Effector CD4-positive, alpha-beta T cell (primary cell): Measurements from ENCODE around the gene IFITM2.

ENCODE experiments used
- DNase-seq: peaks from one replicate; pipeline ENCODE4 v3.0.0-alpha.2; 2020

IFITM2 gene

DNA sequence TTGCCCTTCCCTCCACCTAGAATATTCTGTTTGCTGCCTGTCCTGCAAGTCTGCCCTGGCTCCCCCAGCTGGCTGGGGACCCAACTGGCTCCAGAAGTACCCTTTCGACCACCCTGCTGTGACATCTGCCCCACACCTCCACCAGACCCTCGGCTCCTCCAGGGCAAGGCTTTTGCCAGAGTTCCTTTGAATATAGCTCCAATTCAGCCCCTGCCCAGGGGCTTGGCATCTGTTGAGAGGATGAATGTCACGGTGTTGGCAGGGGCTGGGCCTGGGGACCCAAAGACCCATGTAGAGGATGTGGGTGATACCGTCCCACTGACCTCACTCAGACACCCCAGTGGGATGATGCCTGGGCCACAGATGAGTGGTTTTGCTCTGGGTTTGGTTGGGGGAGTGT is 25.4 kb upstream of the IFITM2 start:
- DNase-seq = no peak

DNA sequence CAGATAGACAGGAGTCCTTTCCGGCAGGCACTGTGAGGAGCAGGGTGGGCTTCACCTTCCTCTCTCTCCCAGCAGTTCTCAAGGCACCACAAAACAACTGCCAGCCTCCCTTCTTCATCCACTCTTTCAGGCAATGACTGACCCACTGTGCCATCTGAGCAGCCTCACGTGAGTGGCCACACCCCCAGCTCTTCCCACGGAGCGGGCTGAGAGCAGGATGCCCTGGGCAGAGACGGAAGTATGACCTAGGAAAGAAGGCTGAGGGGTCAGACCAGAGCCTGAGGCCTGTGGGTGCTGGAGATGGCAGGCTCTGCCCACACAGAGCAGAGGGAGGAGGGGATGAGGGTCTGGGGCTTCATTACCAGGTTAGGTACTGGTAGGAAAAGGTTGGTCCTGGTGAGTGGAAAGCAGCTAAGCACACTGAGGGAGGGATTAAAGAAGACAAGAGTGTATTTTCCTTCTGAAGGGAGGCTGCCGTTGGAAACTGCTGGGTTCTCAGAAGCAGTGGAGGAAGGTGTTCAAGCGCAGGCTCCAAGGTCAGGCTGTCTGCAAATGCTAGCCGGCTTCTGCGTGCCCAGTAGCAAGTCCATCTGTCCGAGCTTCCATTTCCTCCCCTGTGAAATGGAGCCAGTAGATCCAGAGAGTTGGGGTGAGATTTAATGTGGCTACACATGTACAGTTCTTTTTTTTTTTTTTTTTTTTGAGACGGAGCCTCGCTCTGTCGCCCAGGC is 24.8 kb upstream of the IFITM2 start:
- no peak for DNase-seq

DNA sequence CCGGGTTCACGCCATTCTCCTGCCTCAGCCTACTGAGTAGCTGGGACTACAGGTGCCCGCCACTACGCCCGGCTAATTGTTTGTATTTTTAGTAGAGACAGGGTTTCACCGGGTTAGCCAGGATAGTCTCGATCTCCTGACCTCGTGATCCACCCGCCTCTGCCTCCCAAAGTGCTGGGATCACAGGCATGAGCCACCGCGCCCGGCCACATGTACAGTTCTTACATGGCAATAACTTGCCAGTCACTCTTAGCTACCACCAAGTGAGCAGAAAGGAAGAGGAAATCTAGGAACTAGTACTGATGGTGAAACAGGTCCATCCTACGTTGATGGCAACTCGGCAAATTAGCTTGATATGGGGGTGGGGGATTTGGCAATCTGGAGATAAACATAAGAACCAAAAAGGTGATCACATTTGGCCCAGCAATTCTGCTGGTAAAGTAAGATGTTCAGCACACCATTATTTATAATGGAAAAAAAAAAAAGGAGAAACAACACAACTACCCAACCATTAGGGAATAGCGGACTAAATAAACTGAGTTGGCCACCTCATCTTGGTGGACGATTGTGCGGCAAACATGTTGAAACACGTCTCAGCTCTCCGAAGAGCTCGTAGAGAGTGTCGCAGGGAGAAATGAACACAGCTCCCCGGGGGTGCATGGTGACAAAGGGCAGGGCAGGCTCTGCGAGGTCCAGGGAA is 24.1 kb upstream of the IFITM2 start:
- DNase-seq = no peak

DNA sequence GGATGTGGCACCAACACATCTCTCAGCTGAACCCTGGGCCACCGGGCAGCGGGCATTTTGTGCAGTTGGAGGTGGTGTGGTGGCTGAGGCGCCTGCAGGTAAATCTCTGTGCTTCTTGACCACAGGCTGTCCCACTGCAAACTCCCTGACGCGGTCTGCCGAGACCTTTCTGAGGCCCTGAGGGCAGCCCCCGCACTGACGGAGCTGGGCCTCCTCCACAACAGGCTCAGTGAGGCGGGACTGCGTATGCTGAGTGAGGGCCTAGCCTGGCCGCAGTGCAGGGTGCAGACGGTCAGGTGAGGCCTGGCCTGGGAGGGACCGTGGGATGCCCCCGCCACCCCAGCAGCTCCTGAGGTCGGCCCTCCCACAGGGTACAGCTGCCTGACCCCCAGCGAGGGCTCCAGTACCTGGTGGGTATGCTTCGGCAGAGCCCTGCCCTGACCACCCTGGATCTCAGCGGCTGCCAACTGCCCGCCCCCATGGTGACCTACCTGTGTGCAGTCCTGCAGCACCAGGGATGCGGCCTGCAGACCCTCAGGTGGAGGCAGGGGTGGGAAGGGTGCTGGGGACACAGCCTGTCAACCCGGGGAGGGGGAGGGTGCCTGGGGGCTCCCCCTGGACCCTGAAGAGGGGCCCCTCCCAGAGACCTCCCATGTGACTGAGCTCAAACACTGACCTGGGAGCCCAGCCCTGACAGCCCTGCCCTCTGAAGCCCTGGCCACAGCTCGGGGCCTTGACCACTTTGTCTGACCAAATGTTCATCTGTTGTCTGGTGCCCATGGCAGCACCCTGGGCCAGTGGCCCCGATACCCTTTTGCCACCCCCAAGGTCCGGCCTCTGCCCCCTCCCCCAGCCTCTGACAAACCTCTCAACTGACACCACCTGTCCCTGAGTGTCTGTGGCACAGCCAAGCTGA is 23.3 kb upstream of the IFITM2 start:
- DNase-seq = no peak

DNA sequence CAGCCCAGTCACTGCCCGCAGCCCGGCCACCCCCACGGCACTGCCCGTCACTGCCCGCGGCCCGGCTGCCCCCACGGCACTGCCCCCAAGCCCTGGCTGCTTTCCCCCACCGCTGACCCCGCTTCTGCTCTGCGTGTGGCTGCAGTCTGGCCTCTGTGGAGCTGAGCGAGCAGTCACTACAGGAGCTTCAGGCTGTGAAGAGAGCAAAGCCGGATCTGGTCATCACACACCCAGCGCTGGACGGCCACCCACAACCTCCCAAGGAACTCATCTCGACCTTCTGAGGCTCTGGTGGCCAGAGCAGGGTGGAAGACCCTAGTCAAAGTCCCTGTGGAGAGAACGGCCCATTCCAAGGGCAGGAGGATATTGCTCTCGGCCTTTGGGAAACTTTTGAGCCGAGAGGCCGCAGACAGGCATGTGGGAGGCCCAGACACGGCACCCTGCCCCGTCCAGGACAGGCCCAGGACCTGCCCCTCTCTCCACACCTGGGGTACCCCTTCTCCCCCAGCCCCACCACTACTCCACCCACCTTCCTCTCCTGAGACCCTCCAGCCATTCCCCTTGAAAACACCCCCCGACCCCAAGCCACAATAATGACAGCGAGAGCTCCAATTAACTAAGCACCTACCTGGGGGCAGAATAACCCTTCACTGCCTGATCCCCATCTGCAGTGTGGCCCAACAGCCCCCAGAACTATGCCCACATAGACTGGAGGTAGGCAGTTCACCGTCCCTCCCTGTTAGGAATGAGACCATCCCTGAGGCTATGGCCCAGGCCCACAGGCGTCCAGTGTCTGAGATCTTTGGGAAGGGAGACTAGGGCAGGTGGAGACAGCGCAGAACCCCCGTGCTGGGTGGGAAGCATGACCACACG is 22.4 kb upstream of the IFITM2 start:
- DNase-seq = no peak

DNA sequence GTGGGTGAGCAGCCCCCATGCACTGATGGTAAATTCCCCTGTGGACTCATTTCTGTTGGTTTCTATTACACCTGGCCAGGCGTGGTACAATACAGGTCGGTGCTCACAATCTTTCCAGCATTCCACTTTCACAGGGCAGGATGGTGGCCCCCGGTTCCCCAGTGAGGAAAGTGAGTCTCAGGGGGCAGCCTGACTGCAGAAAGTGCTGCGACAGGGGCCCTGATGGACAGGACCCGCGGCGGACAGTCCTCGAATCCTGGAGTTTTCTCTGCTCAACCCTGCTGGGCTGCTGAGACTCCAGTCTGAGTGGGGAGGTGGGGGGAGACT is 21.8 kb upstream of the IFITM2 start:
- DNase-seq = no peak

DNA sequence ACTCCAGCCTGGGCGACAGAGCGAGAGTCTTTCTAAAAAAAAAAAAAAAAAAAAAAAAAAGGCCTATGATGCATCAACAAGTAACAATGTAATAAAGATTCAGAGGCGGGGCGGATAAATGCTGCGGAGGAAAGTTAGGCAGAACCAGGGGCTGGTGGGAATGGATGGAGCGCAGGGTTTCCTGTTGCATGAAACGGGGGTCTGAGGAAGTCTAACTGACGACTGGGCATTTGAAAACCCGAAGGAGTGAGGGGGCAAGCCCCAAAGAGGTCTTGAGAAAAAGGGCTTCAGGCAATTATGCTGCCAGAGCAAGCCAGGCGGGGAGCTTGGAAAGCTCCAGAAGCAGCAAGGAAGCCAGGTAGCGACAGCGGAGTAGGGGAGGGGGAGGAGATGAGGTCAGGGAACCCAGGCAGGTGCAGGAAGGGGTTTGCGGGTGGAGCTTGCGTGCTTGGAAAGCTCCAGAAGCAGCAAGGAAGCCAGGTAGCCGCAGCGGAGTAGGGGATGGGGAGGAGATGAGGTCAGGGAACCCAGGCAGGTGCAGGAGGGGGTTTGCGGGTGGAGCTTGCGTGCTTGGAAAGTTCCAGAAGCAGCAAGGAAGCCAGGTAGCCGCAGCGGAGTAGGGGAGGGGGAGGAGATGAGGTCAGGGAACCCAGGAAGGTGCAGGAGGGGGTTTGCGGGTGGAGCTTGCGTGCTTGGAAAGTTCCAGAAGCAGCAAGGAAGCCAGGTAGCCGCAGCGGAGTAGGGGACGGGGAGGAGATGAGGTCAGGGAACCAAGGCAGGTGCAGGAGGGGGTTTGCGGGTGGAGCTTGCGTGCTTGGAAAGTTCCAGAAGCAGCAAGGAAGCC is 20.4 kb upstream of the IFITM2 start:
- peak; percentile 71 for DNase-seq

DNA sequence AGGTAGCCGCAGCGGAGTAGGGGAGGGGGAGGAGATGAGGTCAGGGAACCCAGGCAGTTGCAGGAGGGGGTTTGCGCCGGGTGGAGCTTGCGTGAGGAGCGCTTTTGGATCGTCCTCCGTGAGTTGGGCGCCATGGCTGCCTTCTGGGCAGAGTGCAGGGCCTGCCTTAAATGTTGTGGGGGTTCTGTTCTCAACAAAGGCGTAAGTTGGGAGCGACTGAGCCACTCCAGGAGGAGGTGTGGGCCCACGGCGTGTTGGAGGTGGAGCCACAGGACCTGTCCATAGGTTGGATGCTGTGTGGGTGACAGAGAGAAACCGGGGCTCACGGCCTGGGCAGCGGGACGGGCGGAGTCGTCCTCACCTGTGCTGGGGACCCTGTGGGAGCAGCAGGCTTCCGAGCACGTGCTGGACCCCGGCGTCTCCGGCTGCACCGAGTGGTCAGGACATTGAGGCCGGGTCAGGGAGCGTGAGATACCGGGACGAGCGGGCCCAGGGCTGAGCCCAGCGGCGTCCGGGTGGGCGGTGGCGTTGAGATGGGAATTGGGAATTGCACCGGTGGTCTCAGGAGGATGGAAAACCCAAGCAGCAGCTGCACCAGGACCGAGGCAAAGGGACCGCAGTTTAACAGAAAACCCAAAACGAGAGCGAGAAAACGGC is 19.7 kb upstream of the IFITM2 start:
- no peak for DNase-seq

DNA sequence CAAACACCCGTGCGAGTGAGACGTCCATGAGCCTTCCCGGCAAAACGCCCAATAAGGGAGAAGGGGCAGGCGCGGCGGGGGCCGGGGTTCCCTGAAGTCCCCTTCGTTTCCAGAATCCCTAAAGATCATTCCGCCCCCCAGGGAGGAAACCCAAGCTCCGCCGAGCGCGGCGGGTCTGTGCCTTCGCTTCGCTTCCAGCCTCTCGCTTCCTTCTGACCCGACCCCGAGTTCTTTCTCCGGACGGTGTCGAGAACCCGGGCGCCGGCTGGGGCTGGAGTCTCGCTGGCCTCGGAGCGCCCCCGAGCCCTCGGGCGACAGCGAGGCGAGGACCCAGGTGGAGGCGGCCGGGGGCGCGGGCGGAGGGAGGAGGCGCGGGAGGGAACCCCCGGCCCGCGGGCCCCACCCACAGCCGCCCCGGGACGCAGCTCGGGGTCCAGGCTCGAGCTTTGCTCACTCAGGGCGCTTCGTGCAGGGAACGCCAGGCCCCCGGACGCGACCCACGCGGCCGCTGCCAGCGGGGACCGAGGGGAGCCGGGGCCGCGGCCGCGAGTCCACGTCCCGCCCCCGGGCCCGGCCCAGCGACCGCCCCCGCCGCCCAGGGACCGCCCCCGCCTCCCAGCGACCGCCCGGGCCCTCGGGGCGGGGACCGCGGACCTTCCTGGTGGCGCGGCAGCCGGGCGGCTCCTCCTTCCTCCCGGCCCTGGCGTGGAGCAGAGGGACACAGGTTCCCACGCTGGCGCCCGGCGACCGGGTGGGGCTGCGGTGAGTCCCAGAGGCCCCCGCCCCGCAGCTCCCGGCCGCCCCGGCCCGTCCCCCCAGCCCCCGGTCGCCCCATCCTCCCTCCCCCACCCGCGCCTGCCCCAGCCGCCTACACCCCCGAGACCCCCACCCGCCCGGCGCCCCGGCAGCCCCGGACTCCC is 18.9 kb upstream of the IFITM2 start, which contains the start of gene PGGHG:
Gene PGGHG (plus strand): TSS at position 649 of the 920 bp plus-strand sequence. CDS start 691 bp downstream, outside the sequence.
- peak; percentile 42 for DNase-seq

DNA sequence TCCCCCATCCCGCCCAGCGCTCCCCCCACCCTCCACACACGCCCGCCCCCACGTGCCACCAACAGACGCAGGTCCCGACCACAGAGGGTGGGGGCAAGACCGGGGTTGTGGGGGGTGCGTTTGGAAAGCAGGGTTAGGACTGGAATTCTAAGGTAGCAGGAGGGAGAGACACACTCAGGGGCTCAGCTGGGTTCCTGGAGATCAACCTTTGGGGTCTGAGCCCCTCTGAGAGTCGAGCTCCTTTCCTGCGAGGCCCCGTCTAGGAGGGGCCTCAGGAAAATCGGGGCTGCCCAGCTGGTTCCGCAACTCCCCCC is 18.3 kb upstream of the IFITM2 start:
- no peak for DNase-seq

DNA sequence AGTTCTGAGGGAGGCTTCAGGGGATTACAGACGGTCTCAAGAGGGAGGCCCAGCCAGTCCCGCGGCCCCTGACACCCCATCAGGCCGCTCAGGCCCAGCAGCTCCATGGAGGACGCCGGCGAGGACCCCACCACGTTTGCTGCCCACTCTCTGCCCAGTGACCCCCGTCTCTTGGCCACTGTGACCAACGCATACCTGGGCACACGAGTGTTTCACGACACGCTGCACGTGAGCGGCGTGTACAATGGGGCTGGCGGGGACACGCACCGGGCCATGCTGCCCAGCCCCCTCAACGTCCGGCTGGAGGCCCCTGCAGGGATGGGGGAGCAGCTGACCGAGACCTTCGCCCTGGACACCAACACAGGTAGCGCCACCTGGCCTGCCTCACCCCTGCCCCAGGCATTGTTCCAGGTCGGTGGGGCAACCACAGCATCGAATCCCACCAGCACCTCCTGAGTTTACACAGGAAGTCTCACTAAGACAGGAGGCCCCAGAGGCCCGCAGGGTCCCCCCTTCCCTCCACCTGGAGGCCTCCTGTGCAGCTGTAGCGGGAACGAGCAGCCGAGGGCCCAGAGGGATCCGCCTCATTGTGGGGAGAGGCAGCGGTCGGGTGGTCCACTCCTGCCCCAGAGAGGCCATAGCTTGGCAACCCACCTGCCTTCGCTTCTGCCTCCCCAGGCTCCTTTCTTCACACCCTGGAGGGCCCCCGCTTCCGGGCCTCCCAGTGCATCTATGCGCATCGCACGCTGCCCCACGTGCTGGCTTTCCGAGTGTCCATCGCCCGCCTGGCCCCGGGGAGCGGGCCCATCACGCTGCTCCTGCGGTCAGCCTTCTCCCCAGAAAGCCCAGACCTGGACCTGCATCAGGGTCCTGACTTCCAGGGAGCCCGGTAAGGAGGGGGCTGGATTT is 17.6 kb upstream of the IFITM2 start:
- DNase-seq = no peak

DNA sequence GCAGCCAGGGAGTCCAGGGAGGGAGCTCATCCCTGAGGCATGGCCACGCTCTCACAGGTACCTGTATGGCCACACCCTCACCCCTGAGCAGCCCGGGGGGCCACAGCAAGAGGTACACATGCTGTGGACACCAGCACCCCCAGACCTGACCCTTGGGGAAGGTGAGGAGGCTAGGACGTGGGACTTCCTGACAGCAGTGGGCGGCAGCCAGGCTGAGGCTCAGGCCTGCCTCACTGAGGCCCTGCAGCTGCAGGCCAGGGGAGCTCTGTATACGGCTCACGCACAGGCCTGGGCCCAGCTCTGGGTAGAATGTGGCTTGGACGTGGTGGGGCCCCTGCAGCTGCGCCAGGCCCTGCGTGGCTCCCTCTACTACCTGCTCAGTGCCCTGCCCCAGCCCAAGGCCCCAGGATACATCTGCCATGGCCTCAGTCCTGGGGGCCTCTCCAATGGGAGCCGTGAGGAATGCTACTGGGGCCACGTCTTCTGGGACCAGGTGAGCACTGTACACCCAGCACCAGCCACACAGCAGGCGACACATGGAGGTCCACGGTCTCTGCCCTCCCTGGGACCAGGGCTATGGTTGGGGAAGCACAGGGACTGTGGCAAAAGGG is 16.9 kb upstream of the IFITM2 start:
- DNase-seq = no peak

DNA sequence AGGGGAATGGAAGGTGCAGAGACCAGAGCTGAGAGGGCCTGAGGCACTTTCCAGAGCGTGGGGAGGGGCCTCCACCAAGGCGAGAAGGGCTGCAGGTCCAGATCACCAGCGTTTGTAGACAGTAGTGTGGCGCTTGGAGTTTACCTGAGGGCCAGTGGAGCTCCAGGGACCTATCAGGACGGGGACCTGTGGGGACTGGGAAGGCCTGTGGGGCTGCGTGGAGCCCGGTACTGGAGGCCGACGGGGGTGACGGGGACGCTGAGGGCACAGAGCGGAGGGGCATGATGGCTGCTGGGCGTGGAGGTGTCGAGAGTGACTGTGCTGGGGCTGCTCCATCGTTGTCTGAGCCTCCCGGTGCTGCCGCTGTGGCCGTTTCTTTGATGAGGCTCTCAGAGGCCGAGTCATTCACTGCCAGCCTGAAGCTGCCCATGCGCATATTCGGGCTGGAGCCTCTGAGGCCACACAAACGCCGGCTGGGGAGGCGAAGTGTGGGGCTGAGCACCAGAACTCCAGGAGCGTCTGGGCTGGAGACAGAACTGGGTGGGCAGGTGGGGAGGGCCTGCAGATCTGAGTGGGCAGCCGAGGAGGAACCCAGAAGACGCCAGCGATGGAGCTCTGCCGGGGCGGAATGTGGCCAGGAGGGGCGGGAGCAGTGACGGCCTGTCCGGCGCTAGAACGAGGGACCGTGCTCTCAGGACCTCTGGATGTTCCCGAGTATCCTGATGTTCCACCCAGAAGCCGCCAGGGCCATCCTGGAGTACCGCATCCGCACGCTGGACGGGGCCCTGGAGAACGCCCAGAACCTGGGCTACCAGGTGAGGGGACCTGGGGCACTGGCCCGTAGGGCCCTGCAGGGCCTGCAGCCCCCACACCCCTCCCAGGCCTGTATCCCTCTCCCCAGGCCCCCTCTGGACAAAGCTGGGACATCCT is 16.1 kb upstream of the IFITM2 start:
- no peak for DNase-seq

DNA sequence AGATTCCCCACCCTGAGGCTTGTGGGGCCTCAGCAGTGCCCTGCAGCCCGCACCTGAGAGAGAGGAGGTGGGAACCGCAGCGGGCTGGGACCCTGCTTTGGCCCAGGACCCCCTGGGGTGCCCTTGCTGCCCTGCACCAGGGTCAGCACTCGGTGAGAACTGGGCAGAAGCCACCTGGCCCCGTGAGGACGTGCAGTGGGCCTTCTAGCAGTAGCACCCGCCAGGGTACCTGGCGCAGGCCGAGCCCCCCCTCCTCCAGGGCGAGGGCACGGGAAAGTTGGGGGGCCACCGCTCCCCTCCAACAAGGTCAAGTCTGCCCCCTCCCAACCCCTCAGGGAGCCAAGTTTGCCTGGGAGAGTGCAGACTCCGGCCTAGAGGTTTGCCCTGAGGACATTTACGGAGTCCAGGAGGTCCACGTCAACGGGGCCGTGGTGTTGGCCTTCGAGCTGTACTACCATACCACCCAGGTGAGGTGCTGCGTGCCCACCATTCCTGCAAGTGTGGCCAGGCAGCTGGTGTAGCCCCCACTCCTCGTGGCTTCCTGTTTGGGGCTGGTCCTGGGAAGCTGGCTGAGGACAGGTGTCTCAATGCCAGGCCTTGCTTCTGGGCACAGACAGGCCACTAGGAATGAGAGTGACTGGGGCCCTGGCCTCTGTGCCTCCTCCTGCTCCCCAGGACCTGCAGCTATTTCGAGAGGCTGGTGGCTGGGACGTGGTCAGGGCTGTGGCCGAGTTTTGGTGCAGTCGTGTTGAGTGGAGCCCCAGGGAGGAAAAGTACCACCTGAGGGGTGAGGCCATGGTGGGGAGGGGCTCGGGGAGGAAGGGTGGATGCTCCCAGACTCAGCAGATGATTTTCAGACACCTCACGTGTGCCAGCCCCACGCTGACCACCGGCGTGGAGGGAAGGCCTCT is 15.2 kb upstream of the IFITM2 start:
- no peak for DNase-seq

DNA sequence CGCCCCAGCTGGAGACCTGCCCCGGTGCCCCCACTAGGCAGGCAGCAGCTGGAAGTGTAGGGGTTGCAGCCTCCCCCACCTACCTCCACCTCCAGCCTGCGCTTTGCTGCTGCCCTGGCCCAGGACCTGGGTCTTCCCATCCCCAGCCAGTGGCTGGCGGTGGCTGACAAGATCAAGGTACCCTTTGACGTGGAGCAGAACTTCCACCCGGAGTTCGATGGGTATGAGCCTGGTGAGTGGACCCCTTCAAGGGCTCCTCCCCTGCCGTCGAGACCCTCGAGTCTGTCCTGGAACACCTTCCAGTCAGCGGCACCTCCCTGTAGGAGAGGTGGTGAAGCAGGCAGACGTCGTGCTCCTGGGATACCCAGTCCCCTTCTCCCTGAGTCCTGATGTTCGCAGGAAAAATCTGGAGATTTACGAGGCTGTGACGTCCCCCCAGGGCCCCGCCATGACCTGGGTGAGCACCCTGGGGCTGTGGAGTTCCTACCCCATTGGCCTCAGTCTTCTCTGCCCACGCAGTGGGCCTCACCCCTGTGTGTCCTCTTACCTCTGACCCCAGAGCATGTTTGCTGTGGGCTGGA is 14.3 kb upstream of the IFITM2 start:
- DNase-seq = no peak
